Lower leg skin (tissue), 4 donors: ENCODE measurements around the gene DSG1. TPM values are rescaled to one million over a fixed set of nuclear protein-coding genes. Genes with fewer than 3 reads are reported as not detected.

ENCODE experiments used
- DNase-seq, 2 donors: peaks; one replicate each; pipeline ENCODE4 v3.0.0-alpha.2; 2019; ENCODE audit warnings: low spot score in 2 of 2
- H3K4me3 ChIP-seq: fragments of 200-600 bp; sonication (generic); 2 replicates; pipeline ENCODE4 v1.5.1; 2017; ENCODE audit warnings: mild to moderate bottlenecking, low read depth; ENCODE audit not compliant: poor library complexity, severe bottlenecking
- POLR2A ChIP-seq, 2 donors: fragments of 450-650 bp; IDR thresholded peaks; one replicate each; pipeline ENCODE4 v1.6.1; 2016 to 2017; ENCODE audit warnings: antibody characterized with exemption in 2 of 2, mild to moderate bottlenecking in 1 of 2, moderate library complexity in 1 of 2
- WGBS, 2 donors: methylation state at CpG; one replicate each; pipeline ENCODE4 v1.1.5; 2018; 5-methylcytosine and 5-hydroxymethylcytosine counted together
- intact Hi-C: fragments of 100-400 bp; cut with DNase I; formaldehyde crosslinking; loops from one replicate; pipeline ENCODE4 v1.15.0; 2023; ENCODE audit warnings: low total_unique reads
- total RNA-seq, 4 donors: library from RNA; depleted of rRNA; stranded (reverse); fragments of >200 nt; gene quantifications; one replicate each; pipeline ENCODE4 v1.1.0, GENCODE V29; 2016
- TF ChIP-seq, protein P1 (sequence below), 3 donors: fragments of 450-650 bp; IDR thresholded peaks; one replicate each; pipeline ENCODE4 v1.5.1; 2016; ENCODE audit warnings: antibody characterized with exemption in 3 of 3, mild to moderate bottlenecking in 3 of 3, moderate library complexity in 2 of 3

The DSG1 gene
- total RNA-seq: 1,000 to 10,000 TPM; 1,512 to 1,963 (median 1,775) TPM

- DNase-seq: peak in 1 of 2 donors; percentile 37
- no peak within 1 kb of the TSS for H3K4me3 ChIP-seq
- 50 to 57% methylated on average over 3 of the region's 3 CpGs for WGBS, 2 donors
- intact Hi-C loops: no loop called here
- TF ChIP-seq, protein P1, sequence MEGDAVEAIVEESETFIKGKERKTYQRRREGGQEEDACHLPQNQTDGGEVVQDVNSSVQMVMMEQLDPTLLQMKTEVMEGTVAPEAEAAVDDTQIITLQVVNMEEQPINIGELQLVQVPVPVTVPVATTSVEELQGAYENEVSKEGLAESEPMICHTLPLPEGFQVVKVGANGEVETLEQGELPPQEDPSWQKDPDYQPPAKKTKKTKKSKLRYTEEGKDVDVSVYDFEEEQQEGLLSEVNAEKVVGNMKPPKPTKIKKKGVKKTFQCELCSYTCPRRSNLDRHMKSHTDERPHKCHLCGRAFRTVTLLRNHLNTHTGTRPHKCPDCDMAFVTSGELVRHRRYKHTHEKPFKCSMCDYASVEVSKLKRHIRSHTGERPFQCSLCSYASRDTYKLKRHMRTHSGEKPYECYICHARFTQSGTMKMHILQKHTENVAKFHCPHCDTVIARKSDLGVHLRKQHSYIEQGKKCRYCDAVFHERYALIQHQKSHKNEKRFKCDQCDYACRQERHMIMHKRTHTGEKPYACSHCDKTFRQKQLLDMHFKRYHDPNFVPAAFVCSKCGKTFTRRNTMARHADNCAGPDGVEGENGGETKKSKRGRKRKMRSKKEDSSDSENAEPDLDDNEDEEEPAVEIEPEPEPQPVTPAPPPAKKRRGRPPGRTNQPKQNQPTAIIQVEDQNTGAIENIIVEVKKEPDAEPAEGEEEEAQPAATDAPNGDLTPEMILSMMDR (IDR thresholded peaks at IDR 0.05): no peak
- TF ChIP-seq POLR2A (IDR thresholded peaks at IDR 0.05): no peak
These were observed at the start of gene DSG1 for GRCh38 chr18:31317860-31318259. Gene DSG1, plus strand, starts transcription at chr18:31318160. Its CDS starts 141 bp downstream, at chr18:31318301.

GRCh38 chr18:31268985-31269406 lies 49.0 kb upstream of the DSG1 start:
- TF ChIP-seq, protein P1 (IDR thresholded peaks at IDR 0.05): no peak
- TF ChIP-seq POLR2A (IDR thresholded peaks at IDR 0.05): no peak
- WGBS, 2 donors: 21 to 31% methylated on average over 1 of the region's 1 CpG
- DNase-seq: no peak
- no peak overlapping the region for H3K4me3 ChIP-seq
- intact Hi-C loops: no loop called here

DNA sequence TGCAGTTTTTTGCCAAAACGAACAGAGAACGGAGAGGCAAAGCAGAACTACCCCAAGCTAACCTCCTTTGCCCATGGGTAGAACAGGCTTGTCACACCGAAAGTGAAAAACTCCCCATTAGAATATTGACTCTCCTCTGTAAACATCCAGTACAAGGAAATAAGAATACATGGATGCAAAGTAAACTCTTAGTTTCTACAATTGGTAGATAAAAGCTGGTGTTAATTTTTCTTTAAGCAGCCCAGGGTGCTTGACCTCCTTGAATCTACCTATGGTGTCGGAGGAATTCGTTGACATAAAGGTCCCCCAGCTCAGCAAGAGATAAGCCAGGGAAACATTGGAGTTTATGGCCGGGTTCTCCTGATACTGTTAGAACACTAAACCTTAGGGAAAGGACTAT lies 48.4 kb upstream of the DSG1 start:
- intact Hi-C loops: no loop called here
- no peak for DNase-seq
- 53 to 68% methylated on average over 6 of the region's 6 CpGs for WGBS, 2 donors
- no peak overlapping the region for H3K4me3 ChIP-seq
- TF ChIP-seq, protein P1 (IDR thresholded peaks at IDR 0.05): no peak
- TF ChIP-seq POLR2A (IDR thresholded peaks at IDR 0.05): no peak

- no peak overlapping the region for H3K4me3 ChIP-seq
- WGBS, 2 donors: 87 to 91% methylated on average over 4 of the region's 4 CpGs
- intact Hi-C loops: no loop called here
- no peak for TF ChIP-seq POLR2A (IDR thresholded peaks at IDR 0.05)
- DNase-seq: no peak
These were observed 47.4 kb upstream of the DSG1 start for GRCh38 chr18:31270578-31270977.

GRCh38 chr18:31273812-31274527 lies 44.0 kb upstream of the DSG1 start:
- no peak overlapping the region for H3K4me3 ChIP-seq
- TF ChIP-seq POLR2A (IDR thresholded peaks at IDR 0.05): no peak
- TF ChIP-seq, protein P1 (IDR thresholded peaks at IDR 0.05): no peak
- 44% methylated on average over 5 of the region's 5 CpGs for WGBS, 2 donors
- DNase-seq: no peak
- intact Hi-C loops: no loop called here

- intact Hi-C loops: no loop called here
- 20 to 37% methylated on average over 2 of the region's 2 CpGs for WGBS, 2 donors
- no peak overlapping the region for H3K4me3 ChIP-seq
- peak in 1 of 2 donors; percentile 52 for DNase-seq
- TF ChIP-seq POLR2A (IDR thresholded peaks at IDR 0.05): no peak
- TF ChIP-seq, protein P1 (IDR thresholded peaks at IDR 0.05): no peak
These were observed 43.0 kb upstream of the DSG1 start for GRCh38 chr18:31274931-31275330.
